ENCODE results near the gene BABAM2. TPM values are rescaled to one million over a fixed set of nuclear protein-coding genes. Genes with fewer than 3 reads are reported as not detected.

Gene BABAM2
- total RNA-seq, 4 donors from 2014 or later: 33.3 to 48.9 (median 37.9) TPM

DNA sequence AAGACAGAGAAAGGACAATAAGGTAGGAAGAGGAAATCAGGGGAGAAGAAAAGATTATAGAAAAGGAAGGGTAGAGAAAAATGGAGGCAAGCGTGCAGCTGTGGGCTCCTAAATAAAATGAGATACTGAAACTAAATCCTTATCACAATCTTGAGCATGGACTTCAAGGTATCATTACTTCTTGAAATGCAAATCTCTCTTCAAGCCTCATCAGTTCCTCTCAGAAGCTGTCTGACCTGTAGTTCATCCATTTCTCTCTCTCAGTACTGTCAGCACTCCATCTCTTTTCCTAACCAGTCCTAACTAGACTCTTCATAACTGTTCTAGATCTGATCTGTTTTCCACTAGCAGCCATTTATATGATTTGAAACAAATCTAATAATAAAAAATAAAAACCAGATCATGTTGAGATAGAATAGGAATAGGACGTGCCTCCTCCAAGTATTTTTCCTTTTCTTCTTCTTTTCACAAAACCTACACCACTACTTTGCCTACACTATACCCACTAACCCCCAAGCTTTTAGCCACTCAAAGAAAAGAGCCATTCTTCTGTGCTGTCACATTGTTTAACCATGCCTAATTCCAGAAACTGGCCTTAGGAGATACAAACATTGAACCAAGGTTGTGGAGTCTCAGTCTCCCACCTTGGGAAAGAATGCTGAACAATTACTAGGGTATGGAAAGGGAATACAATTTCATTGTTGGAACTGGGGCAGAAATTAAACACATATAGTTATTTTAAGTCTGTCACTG, 21.1 kb downstream of the BABAM2 start:
- intact Hi-C loops (cut with DNase I; ENCODE audit: low total_unique reads): no loop called here
- Histone ChIP-seq H3K4me1 (peaks cover 0 to 25% (median 11%) of the 10 kb centered on the region in 4 donors), H3K36me3 (no peaks in the 10 kb centered on the region), H3K27me3 (no peaks in the 10 kb centered on the region), H3K9me3 (no peaks in the 10 kb centered on the region), H3K27ac (no peak overlapping the region), H3K4me3 (no peak overlapping the region)
- in situ Hi-C loops (cut with MboI; ENCODE audit: low pct_ligation_motif_present in 1 of 4, low pct_unique_long_range_greater_than_20kb in 1 of 4, low sequenced_read_pairs in 3 of 4): no loop called here
- DNase-seq: no peak
- WGBS, 2 donors (ENCODE audit: low coverage in 1 of 2): 90 to 92% methylated on average over 2 of the region's 2 CpGs
- TF ChIP-seq, protein P1, sequence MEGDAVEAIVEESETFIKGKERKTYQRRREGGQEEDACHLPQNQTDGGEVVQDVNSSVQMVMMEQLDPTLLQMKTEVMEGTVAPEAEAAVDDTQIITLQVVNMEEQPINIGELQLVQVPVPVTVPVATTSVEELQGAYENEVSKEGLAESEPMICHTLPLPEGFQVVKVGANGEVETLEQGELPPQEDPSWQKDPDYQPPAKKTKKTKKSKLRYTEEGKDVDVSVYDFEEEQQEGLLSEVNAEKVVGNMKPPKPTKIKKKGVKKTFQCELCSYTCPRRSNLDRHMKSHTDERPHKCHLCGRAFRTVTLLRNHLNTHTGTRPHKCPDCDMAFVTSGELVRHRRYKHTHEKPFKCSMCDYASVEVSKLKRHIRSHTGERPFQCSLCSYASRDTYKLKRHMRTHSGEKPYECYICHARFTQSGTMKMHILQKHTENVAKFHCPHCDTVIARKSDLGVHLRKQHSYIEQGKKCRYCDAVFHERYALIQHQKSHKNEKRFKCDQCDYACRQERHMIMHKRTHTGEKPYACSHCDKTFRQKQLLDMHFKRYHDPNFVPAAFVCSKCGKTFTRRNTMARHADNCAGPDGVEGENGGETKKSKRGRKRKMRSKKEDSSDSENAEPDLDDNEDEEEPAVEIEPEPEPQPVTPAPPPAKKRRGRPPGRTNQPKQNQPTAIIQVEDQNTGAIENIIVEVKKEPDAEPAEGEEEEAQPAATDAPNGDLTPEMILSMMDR (IDR thresholded peaks at IDR 0.05): no peak
- TF ChIP-seq POLR2AphosphoS5 (IDR thresholded peaks at IDR 0.05) (no peak), EP300 (IDR thresholded peaks at IDR 0.05; ENCODE audit: low read depth) (no peak), POLR2A (IDR thresholded peaks at IDR 0.05) (no peak)

DNA sequence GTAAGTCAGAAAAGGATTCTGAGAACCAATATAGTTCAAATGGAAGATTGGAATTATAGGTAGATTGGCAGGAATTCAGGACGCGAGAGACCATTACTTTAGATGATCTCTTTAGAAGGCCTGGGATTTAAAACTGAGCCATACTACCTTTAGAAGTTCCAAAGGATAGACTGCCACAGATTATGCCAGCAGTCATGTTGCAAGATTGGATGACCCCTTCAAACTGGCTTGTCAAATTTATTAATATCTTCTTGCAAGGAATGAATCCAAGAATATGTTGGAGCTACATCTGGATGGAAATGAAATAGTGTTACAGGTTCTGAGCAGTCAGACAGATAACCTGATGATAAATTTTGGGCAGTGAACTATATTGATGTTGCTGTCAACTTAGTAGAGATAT, 22.0 kb downstream of the BABAM2 start:
- Histone ChIP-seq H3K36me3 (no peaks in the 10 kb centered on the region), H3K9me3 (no peaks in the 10 kb centered on the region), H3K27ac (no peak overlapping the region), H3K4me3 (no peak overlapping the region), H3K27me3 (no peaks in the 10 kb centered on the region), H3K4me1 (peaks cover 0 to 26% (median 11%) of the 10 kb centered on the region in 4 donors)
- 94 to 100% methylated on average over 2 of the region's 2 CpGs for WGBS, 2 donors (ENCODE audit: low coverage in 1 of 2)
- no peak for DNase-seq
- intact Hi-C loops (cut with DNase I; ENCODE audit: low total_unique reads): no loop called here
- TF ChIP-seq POLR2AphosphoS5 (IDR thresholded peaks at IDR 0.05) (no peak), POLR2A (IDR thresholded peaks at IDR 0.05) (no peak), EP300 (IDR thresholded peaks at IDR 0.05; ENCODE audit: low read depth) (no peak)
- TF ChIP-seq, protein P1 (IDR thresholded peaks at IDR 0.05): no peak
- in situ Hi-C loops (cut with MboI; ENCODE audit: low pct_ligation_motif_present in 1 of 4, low pct_unique_long_range_greater_than_20kb in 1 of 4, low sequenced_read_pairs in 3 of 4): no loop called here

DNA sequence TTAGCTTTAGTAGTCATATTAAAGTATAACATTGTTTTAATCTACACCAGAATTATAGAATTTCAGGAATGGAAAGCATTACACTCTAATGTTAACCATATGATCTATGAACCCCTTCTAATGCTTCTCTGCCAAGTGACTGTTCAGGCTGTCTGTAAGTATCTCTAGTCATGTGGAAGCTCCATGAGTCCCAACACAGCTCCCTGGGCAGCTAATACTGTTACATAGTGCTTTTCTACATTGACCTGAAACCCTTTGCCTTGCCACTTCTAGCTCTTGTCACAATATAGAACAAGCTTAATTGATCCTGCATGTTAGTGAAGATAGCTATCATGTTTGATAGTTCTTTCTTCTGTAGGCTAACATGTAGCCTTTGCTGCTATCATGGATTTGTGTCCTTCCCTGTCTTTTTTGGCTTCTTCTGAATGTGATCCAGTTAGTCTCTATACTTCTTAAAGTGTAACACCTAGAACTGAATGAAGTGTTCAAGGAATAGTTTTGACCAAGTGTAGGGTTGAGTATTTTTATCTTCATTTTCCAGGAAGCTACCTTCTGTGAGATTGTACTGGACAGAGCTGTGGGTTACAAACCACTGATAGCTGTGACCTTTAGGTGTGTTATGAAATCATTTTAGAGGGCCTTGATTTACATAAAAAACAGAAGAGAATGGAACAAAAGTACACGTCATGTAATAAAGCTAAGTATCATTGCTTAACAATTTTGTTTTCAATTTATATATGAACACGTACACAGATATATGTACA, 23.7 kb downstream of the BABAM2 start:
- TF ChIP-seq, protein P1 (IDR thresholded peaks at IDR 0.05): no peak
- no peak for TF ChIP-seq POLR2AphosphoS5 (IDR thresholded peaks at IDR 0.05)
- TF ChIP-seq EP300 (IDR thresholded peaks at IDR 0.05; ENCODE audit: low read depth): no peak
- no peak for TF ChIP-seq POLR2A (IDR thresholded peaks at IDR 0.05)
- peak overlapping the region; percentile 55 to 75 (median 66) for H3K27ac ChIP-seq
- in situ Hi-C loops (cut with MboI; ENCODE audit: low pct_ligation_motif_present in 1 of 4, low pct_unique_long_range_greater_than_20kb in 1 of 4, low sequenced_read_pairs in 3 of 4) (no loop called here), intact Hi-C loops (cut with DNase I; ENCODE audit: low total_unique reads) (no loop called here)
- 81 to 84% methylated on average over 2 of the region's 2 CpGs for WGBS, 2 donors (ENCODE audit: low coverage in 1 of 2)
- no peak for DNase-seq
- no peaks in the 10 kb centered on the region for H3K36me3 ChIP-seq
- H3K4me1 ChIP-seq: peaks cover 0 to 26% (median 11%) of the 10 kb centered on the region in 4 donors
- H3K27me3 ChIP-seq: no peaks in the 10 kb centered on the region
- H3K4me3 ChIP-seq: no peak overlapping the region
- no peaks in the 10 kb centered on the region for H3K9me3 ChIP-seq

DNA sequence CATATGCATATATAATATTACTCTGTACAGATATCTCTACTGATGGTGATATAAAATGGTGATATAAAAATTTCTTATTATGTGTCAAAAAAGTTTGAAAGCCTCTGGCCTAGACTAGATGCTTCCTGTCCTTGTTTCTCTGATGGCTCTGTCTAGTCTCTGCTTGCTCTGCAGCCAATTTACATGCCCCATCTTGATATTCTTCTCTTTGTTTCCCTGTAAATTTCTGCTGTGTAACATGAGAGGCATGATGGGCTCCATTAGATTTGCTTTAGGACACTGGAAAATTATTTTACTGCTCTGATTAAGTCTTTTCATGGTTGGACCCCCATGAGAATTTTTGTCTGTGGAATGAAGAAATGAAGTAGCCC, 24.3 kb downstream of the BABAM2 start:
- intact Hi-C loops (cut with DNase I; ENCODE audit: low total_unique reads) (no loop called here), in situ Hi-C loops (cut with MboI; ENCODE audit: low pct_ligation_motif_present in 1 of 4, low pct_unique_long_range_greater_than_20kb in 1 of 4, low sequenced_read_pairs in 3 of 4) (no loop called here)
- Histone ChIP-seq H3K27ac (peak overlapping the region; percentile 55 to 75 (median 66)), H3K9me3 (no peaks in the 10 kb centered on the region), H3K4me3 (no peak overlapping the region), H3K4me1 (peaks cover 0 to 26% (median 11%) of the 10 kb centered on the region in 4 donors), H3K36me3 (no peaks in the 10 kb centered on the region), H3K27me3 (no peaks in the 10 kb centered on the region)
- TF ChIP-seq POLR2AphosphoS5 (IDR thresholded peaks at IDR 0.05) (no peak), POLR2A (IDR thresholded peaks at IDR 0.05) (no peak), EP300 (IDR thresholded peaks at IDR 0.05; ENCODE audit: low read depth) (no peak)
- TF ChIP-seq, protein P1 (IDR thresholded peaks at IDR 0.05): no peak
- DNase-seq: no peak

Data from transverse colon (tissue), 4 donors.